Stimulated activated CD8-positive, alpha-beta memory T cell treated with anti-CD3 and anti-CD28 coated beads, Interleukin-7, amount 100 ng/mL, for 48 hours (primary cell): ENCODE measurements around the gene PRICKLE3.
"Not testable (repeated sequence)": the region's sequence is repeated elsewhere in the genome, so short reads cannot be mapped to it uniquely, and the experiment has no call there.

Experiments
- DNase-seq, 2 donors: peaks; one replicate each; pipeline ENCODE4 v3.0.0-alpha.2; 2020; ENCODE audit warnings: low read depth in 1 of 2; ENCODE audit errors: extremely low read depth in 1 of 2

The PRICKLE3 gene

GRCh38 chrX:49164589-49165360 lies 21.4 kb downstream of the PRICKLE3 start:
- no peak for DNase-seq

- DNase-seq, result peak; percentile 57 to 62
These were observed 22.4 kb downstream of the PRICKLE3 start for GRCh38 chrX:49163555-49164419.

GRCh38 chrX:49162620-49163019 lies 23.6 kb downstream of the PRICKLE3 start, which contains the start of gene MAGIX:
Gene MAGIX, plus strand, starts transcription at chrX:49162758. Its CDS starts 132 bp downstream, at chrX:49162890.
- DNase-seq, result no peak

GRCh38 chrX:49161632-49162031 lies 24.5 kb downstream of the PRICKLE3 start:
- no peak for DNase-seq

GRCh38 chrX:49160908-49161307 lies 25.3 kb downstream of the PRICKLE3 start:
- DNase-seq, result no peak

- no peak for DNase-seq
These were observed 29.0 kb downstream of the PRICKLE3 start for GRCh38 chrX:49157194-49157593.

GRCh38 chrX:49155900-49156837 lies 30.0 kb downstream of the PRICKLE3 start:
- DNase-seq, result peak; percentile 63 to 75

- no peak for DNase-seq
These were observed 30.8 kb downstream of the PRICKLE3 start for GRCh38 chrX:49155243-49155899.

GRCh38 chrX:49153467-49153866 lies 32.7 kb downstream of the PRICKLE3 start:
- no peak for DNase-seq

- not testable (repeated sequence) for DNase-seq
These were observed 36.9 kb downstream of the PRICKLE3 start for GRCh38 chrX:49149291-49149690.

GRCh38 chrX:49148390-49149100 lies 37.6 kb downstream of the PRICKLE3 start:
- not testable (repeated sequence) for DNase-seq

- DNase-seq, result no peak
These were observed 38.2 kb downstream of the PRICKLE3 start for GRCh38 chrX:49147936-49148335.

GRCh38 chrX:49147282-49147681 lies 38.9 kb downstream of the PRICKLE3 start:
- no peak for DNase-seq

- DNase-seq, result not testable (repeated sequence)
These were observed 43.0 kb downstream of the PRICKLE3 start for GRCh38 chrX:49143154-49143553.

- DNase-seq, result not testable (repeated sequence)
These were observed 43.9 kb downstream of the PRICKLE3 start for GRCh38 chrX:49142264-49142663.

GRCh38 chrX:49139713-49140112 lies 46.5 kb downstream of the PRICKLE3 start:
- no peak for DNase-seq

GRCh38 chrX:49137492-49137891 lies 48.7 kb downstream of the PRICKLE3 start:
- no peak for DNase-seq

GRCh38 chrX:49133759-49134158 lies 52.4 kb downstream of the PRICKLE3 start:
- DNase-seq, result no peak

GRCh38 chrX:49132275-49132674 lies 53.9 kb downstream of the PRICKLE3 start:
- not testable (repeated sequence) for DNase-seq
